Loucy (cell line): Measurements from ENCODE around the gene TNFAIP3.

Experiments used
- H2AFZ ChIP-seq: fragments of 200-600 bp; sonication (generic); 2 replicates; pipeline ENCODE4 v1.6.0; 2016; ENCODE audit warnings: antibody characterized with exemption, mild to moderate bottlenecking, low read length, moderate library complexity
- H3F3A ChIP-seq: fragments of 200-600 bp; 2 replicates; pipeline ENCODE4 v1.6.0; 2016; ENCODE audit warnings: antibody characterized with exemption, low read depth, mild to moderate bottlenecking
- H3K27me3 ChIP-seq: fragments of 200-600 bp; sonication (generic); 2 replicates; pipeline ENCODE4 v1.6.1; 2014; ENCODE audit warnings: low read length, mild to moderate bottlenecking; ENCODE audit not compliant: insufficient read depth, poor library complexity, severe bottlenecking
- H3K36me3 ChIP-seq: fragments of 200-600 bp; sonication (generic); 2 replicates; pipeline ENCODE4 v1.6.1; 2016; ENCODE audit warnings: low read length; ENCODE audit not compliant: insufficient read depth
- H3K4me1 ChIP-seq: fragments of 200-600 bp; sonication (generic); 2 replicates; pipeline ENCODE4 v1.5.1; 2014; ENCODE audit warnings: low read length, mild to moderate bottlenecking; ENCODE audit not compliant: insufficient read depth, poor library complexity, severe bottlenecking
- H3K4me2 ChIP-seq: fragments of 200-600 bp; sonication (generic); 2 replicates; pipeline ENCODE4 v1.6.0; 2014; ENCODE audit warnings: antibody characterized with exemption, low read length, low read depth, mild to moderate bottlenecking; ENCODE audit not compliant: poor library complexity, severe bottlenecking
- H3K4me3 ChIP-seq: fragments of 200-600 bp; sonication (generic); 2 replicates; pipeline ENCODE4 v1.5.1; 2014; ENCODE audit warnings: low read length, mild to moderate bottlenecking, mixed read lengths; ENCODE audit not compliant: poor library complexity, severe bottlenecking
- H3K79me2 ChIP-seq: fragments of 200-600 bp; sonication (generic); 2 replicates; pipeline ENCODE4 v1.6.1; 2014; ENCODE audit warnings: low read length; ENCODE audit not compliant: insufficient read depth
- H3K9ac ChIP-seq: fragments of 200-600 bp; sonication (generic); 2 replicates; pipeline ENCODE4 v1.6.0; 2014; ENCODE audit warnings: mild to moderate bottlenecking, low read depth, low read length, moderate library complexity; ENCODE audit not compliant: poor library complexity, severe bottlenecking
- H3K9me2 ChIP-seq: fragments of 200-600 bp; sonication (generic); replicated peaks from 2 replicates; pipeline ENCODE4 v1.6.1; 2016; ENCODE audit warnings: low read depth, low read length, mixed read lengths
- H3K9me3 ChIP-seq: fragments of 200-600 bp; sonication (generic); 2 replicates; pipeline ENCODE4 v1.6.1; 2014; ENCODE audit warnings: mild to moderate bottlenecking, antibody characterized with exemption, low read length, low read depth; ENCODE audit not compliant: insufficient read depth
- H4K20me1 ChIP-seq: fragments of 200-600 bp; sonication (generic); 2 replicates; pipeline ENCODE4 v1.6.0; 2014; ENCODE audit warnings: antibody characterized with exemption, low read length, mild to moderate bottlenecking; ENCODE audit not compliant: insufficient read depth, poor library complexity, severe bottlenecking
- EZH2phosphoT487 ChIP-seq: fragments of 200-600 bp; IDR thresholded peaks from 2 replicates; pipeline ENCODE4 v1.6.1; 2018; ENCODE audit warnings: antibody characterized with exemption, mild to moderate bottlenecking, moderate library complexity, borderline replicate concordance
- TF ChIP-seq, protein P1 (sequence below): fragments of 200-600 bp; sonication (generic); conservative IDR thresholded peaks from 2 replicates; pipeline ENCODE4 v1.5.1; 2014; ENCODE audit warnings: mild to moderate bottlenecking, antibody characterized with exemption, low read length

TNFAIP3 gene

DNA sequence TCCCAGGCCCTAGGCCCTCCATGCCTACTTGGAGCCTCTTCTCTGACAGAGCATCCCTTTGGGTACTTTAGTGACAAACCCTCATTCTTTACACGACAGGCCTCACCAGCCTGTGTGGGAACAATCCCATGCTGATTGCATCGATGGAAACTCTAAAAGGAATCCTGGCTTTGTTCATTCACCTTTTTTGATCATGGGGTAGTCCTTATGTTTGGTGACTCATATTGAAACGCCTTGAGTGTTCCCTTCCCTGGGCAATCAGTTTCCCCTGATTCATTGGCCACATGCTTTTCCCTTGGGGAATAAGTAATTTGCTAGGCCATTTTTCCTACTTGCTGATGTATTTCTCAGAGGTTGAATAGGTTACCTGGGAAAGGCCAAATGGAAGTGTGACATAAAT, 14.7 kb upstream of the TNFAIP3 start:
- no peaks in the 10 kb centered on the region for H3K79me2 ChIP-seq
- peaks cover 6% of the 10 kb centered on the region for H3K36me3 ChIP-seq
- H3K4me3 ChIP-seq = no peak overlapping the region
- TF ChIP-seq, protein P1, sequence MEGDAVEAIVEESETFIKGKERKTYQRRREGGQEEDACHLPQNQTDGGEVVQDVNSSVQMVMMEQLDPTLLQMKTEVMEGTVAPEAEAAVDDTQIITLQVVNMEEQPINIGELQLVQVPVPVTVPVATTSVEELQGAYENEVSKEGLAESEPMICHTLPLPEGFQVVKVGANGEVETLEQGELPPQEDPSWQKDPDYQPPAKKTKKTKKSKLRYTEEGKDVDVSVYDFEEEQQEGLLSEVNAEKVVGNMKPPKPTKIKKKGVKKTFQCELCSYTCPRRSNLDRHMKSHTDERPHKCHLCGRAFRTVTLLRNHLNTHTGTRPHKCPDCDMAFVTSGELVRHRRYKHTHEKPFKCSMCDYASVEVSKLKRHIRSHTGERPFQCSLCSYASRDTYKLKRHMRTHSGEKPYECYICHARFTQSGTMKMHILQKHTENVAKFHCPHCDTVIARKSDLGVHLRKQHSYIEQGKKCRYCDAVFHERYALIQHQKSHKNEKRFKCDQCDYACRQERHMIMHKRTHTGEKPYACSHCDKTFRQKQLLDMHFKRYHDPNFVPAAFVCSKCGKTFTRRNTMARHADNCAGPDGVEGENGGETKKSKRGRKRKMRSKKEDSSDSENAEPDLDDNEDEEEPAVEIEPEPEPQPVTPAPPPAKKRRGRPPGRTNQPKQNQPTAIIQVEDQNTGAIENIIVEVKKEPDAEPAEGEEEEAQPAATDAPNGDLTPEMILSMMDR = no peak
- no peak for TF ChIP-seq EZH2phosphoT487
- H3F3A ChIP-seq = peaks cover 11% of the 10 kb centered on the region; the same call in 1 of the 2 replicates
- peaks cover 7% of the 10 kb centered on the region for H3K9me3 ChIP-seq
- H3K4me1 ChIP-seq = peaks cover 69% of the 10 kb centered on the region
- H3K4me2 ChIP-seq = no peak overlapping the region
- H3K9me2 ChIP-seq = no peaks in the 10 kb centered on the region
- H2AFZ ChIP-seq = no peak overlapping the region
- no peak overlapping the region for H3K9ac ChIP-seq
- no peaks in the 10 kb centered on the region for H3K27me3 ChIP-seq
- H4K20me1 ChIP-seq = no peaks in the 10 kb centered on the region

- Histone ChIP-seq H3K9me3 (peaks cover 7% of the 10 kb centered on the region), H2AFZ (no peak overlapping the region), H3K79me2 (no peaks in the 10 kb centered on the region), H4K20me1 (no peaks in the 10 kb centered on the region), H3F3A (peaks cover 11% of the 10 kb centered on the region; the same call in 1 of the 2 replicates), H3K9me2 (no peaks in the 10 kb centered on the region), H3K4me2 (no peak overlapping the region), H3K36me3 (peaks cover 6% of the 10 kb centered on the region), H3K27me3 (no peaks in the 10 kb centered on the region), H3K9ac (no peak overlapping the region), H3K4me3 (no peak overlapping the region), H3K4me1 (peaks cover 74% of the 10 kb centered on the region)
- no peak for TF ChIP-seq EZH2phosphoT487
- TF ChIP-seq, protein P1 = no peak
Measured at GRCh38 chr6:137852811-137853210, 14.2 kb upstream of the TNFAIP3 start.

DNA sequence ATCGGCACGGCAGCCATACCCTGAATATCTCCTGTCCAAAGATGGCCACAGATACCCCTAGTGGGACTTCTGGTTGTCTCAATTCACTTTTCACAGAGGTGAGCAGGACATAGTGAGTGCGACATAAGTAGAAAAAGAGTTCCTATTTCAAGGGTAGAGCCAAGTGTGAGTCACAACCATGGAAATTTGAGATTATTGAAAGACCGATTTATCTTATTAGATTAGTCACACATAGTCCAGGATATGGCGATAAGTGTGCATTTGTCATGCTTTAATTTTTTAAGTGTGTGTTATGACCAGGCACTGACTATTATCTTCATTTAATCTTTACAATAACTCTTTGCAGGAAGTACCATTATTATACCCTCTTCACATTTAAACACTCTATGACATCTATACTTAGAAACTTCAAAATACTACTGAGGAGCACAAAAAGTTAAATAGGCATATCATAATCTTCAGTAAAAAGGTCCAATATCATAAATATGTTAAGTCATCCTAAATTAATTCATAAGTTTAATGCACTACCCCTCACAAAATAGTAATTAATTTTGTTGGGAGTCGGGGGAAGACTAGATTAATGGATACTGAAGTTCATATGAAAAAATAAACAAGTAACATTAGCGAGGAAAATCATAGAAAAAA, 13.4 kb upstream of the TNFAIP3 start:
- H3K4me3 ChIP-seq = no peak overlapping the region
- peaks cover 74% of the 10 kb centered on the region for H3K4me1 ChIP-seq
- no peaks in the 10 kb centered on the region for H3K27me3 ChIP-seq
- peak overlapping the region; percentile 13 for H3K4me2 ChIP-seq
- H3K9ac ChIP-seq = no peak overlapping the region
- H3K79me2 ChIP-seq = no peaks in the 10 kb centered on the region
- H2AFZ ChIP-seq = no peak overlapping the region
- peaks cover 6% of the 10 kb centered on the region for H3K36me3 ChIP-seq
- peaks cover 11% of the 10 kb centered on the region; the same call in 1 of the 2 replicates for H3F3A ChIP-seq
- TF ChIP-seq EZH2phosphoT487 = no peak
- TF ChIP-seq, protein P1 = no peak
- no peaks in the 10 kb centered on the region for H4K20me1 ChIP-seq
- H3K9me2 ChIP-seq = no peaks in the 10 kb centered on the region
- peaks cover 7% of the 10 kb centered on the region for H3K9me3 ChIP-seq
